ENCODE data around the gene ALDH1L2. TPM values are rescaled to one million over a fixed set of nuclear protein-coding genes. Genes with fewer than 3 reads are reported as not detected.
A peak's percentile ranks its signal among the peaks of the same experiment; 100 is the strongest.

The ALDH1L2 gene
- total RNA-seq (2021), result 3.5 to 7.7 TPM (median 5.5 TPM) in 3 replicates
- percentile 49 among the genes with signal in this experiment for Bru-seq, nascent RNA
- long read RNA-seq, experiment 1, full-length matches to known transcripts, result 9 of 21 reads
- long read RNA-seq, experiment 1, partial matches to known transcripts, result 2 of 21 reads
- long read RNA-seq, experiment 1, other reads (novel, unspliced or antisense), result 10 of 21 reads
- long read RNA-seq, experiment 2, full-length matches to known transcripts, result 1 of 5 reads
- long read RNA-seq, experiment 2, partial matches to known transcripts, result 1 of 5 reads
- long read RNA-seq, experiment 2, other reads (novel, unspliced or antisense), result 3 of 5 reads
- long read RNA-seq, experiment 3, result 0 reads

- POLR2A ChIA-PET, result interaction anchor here (0.6 to 2.4 kb wide), 7 partner anchors 8 to 257 kb away, joined by 3 to 14 read pairs (median 4); partner anchors contain the start of gene WASHC4
- DNase-seq (ENCODE audit: low spot score), result peak; percentile 94
- peak within 1 kb of the TSS; percentile 89 for H3K27ac Mint-ChIP-seq
- peak within 1 kb of the TSS; percentile 88 for H3K4me3 Mint-ChIP-seq
- H3K36me3 Mint-ChIP-seq, result no peaks in the 10 kb centered on the region
- H3K4me1 Mint-ChIP-seq, result peaks cover 15% of the 10 kb centered on the region
- peaks cover 18% of the 10 kb centered on the region for H3K27me3 Mint-ChIP-seq (ENCODE audit: low read depth)
- peak; percentile 97 for ATAC-seq
- H3K9me3 Mint-ChIP-seq, result peaks cover 6% of the 10 kb centered on the region; the same call in 1 of the 2 replicates
- CTCF ChIA-PET, result interaction anchor here (0.6 to 1.9 kb wide), 11 partner anchors 7 to 763 kb away, joined by 3 to 7 read pairs (median 3); partner anchors contain the start of genes SLC41A2 and WASHC4
- 0 out of 2 replicates have a peak, but pooled peaks have one; percentile 22 for TF ChIP-seq PRDM15 (CRISPR knock-in tag; IDR thresholded peaks at IDR 0.05)
- peak; percentile 68 for TF ChIP-seq SP1 (CRISPR knock-in tag; conservative IDR thresholded peaks at IDR 0.05)
- no peak for TF ChIP-seq JUN (CRISPR knock-in tag; IDR thresholded peaks at IDR 0.05)
- TF ChIP-seq FOXP1 (CRISPR knock-in tag; IDR thresholded peaks at IDR 0.05; ENCODE audit: borderline replicate concordance), result peak; percentile 48; the same call in 1 of the 2 replicates
- peak; percentile 4; the same call in 1 of the 2 replicates for TF ChIP-seq FOXK1 (CRISPR knock-in tag; IDR thresholded peaks at IDR 0.05)
- no peak for TF ChIP-seq KAT7 (CRISPR knock-in tag; IDR thresholded peaks at IDR 0.05; ENCODE audit: borderline replicate concordance)
- TF ChIP-seq, protein P1, sequence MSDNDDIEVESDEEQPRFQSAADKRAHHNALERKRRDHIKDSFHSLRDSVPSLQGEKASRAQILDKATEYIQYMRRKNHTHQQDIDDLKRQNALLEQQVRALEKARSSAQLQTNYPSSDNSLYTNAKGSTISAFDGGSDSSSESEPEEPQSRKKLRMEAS (CRISPR knock-in tag; IDR thresholded peaks at IDR 0.05), result no peak; the same call in 1 of the 2 replicates
- no peak for TF ChIP-seq ZNF263 (CRISPR knock-in tag; IDR thresholded peaks at IDR 0.05; ENCODE audit: low read depth)
- TF ChIP-seq E2F5 (CRISPR knock-in tag; IDR thresholded peaks at IDR 0.05), result peak; percentile 42; the same call in 1 of the 2 replicates
- TF ChIP-seq ZNF219 (CRISPR knock-in tag; IDR thresholded peaks at IDR 0.05; ENCODE audit: borderline replicate concordance), result 0 out of 2 replicates have a peak, but pooled peaks have one; percentile 42
- 0 out of 2 replicates have a peak, but pooled peaks have one; percentile 68 for TF ChIP-seq NR3C1 (CRISPR knock-in tag; conservative IDR thresholded peaks at IDR 0.05; ENCODE audit: low read depth)
- TF ChIP-seq, protein P2, sequence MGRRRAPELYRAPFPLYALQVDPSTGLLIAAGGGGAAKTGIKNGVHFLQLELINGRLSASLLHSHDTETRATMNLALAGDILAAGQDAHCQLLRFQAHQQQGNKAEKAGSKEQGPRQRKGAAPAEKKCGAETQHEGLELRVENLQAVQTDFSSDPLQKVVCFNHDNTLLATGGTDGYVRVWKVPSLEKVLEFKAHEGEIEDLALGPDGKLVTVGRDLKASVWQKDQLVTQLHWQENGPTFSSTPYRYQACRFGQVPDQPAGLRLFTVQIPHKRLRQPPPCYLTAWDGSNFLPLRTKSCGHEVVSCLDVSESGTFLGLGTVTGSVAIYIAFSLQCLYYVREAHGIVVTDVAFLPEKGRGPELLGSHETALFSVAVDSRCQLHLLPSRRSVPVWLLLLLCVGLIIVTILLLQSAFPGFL (CRISPR knock-in tag; IDR thresholded peaks at IDR 0.05; ENCODE audit: borderline replicate concordance), result no peak
- peak; percentile 85 for TF ChIP-seq TP53 (CRISPR knock-in tag; IDR thresholded peaks at IDR 0.05)
- peak; percentile 40; the same call in 1 of the 2 replicates for TF ChIP-seq HMGXB4 (CRISPR knock-in tag; IDR thresholded peaks at IDR 0.05)
- TF ChIP-seq, protein P3, sequence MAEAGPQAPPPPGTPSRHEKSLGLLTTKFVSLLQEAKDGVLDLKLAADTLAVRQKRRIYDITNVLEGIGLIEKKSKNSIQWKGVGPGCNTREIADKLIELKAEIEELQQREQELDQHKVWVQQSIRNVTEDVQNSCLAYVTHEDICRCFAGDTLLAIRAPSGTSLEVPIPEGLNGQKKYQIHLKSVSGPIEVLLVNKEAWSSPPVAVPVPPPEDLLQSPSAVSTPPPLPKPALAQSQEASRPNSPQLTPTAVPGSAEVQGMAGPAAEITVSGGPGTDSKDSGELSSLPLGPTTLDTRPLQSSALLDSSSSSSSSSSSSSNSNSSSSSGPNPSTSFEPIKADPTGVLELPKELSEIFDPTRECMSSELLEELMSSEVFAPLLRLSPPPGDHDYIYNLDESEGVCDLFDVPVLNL (CRISPR knock-in tag; IDR thresholded peaks at IDR 0.05; ENCODE audit: borderline replicate concordance, low read depth), result 0 out of 2 replicates have a peak, but pooled peaks have one; percentile 34
- TF ChIP-seq ZSCAN18 (CRISPR knock-in tag; IDR thresholded peaks at IDR 0.05), result no peak
- TF ChIP-seq SMAD4 (CRISPR knock-in tag; IDR thresholded peaks at IDR 0.05), result no peak
- TF ChIP-seq CREM (CRISPR knock-in tag; IDR thresholded peaks at IDR 0.05), result peak; percentile 52; the same call in 1 of the 2 replicates
- no peak for TF ChIP-seq OVOL2 (CRISPR knock-in tag; IDR thresholded peaks at IDR 0.05; ENCODE audit: borderline replicate concordance)
- 0 out of 2 replicates have a peak, but pooled peaks have one; percentile 9 for TF ChIP-seq ETV6 (CRISPR knock-in tag; IDR thresholded peaks at IDR 0.05)
- no peak for TF ChIP-seq HMGA2 (CRISPR knock-in tag; IDR thresholded peaks at IDR 0.05)
Observed at GRCh38 chr12:105084251-105085250, at the start of gene ALDH1L2. ALDH1L2 (minus strand) TSS chr12:105084458; CDS start chr12:105084436, 22 bp downstream.

All from WTC11 (cell line).